ENCODE results near the gene S100A8.
"Not testable (repeated sequence)": the region's sequence is repeated elsewhere in the genome, so short reads cannot be mapped to it uniquely, and the experiment has no call there.

S100A8 gene

DNA sequence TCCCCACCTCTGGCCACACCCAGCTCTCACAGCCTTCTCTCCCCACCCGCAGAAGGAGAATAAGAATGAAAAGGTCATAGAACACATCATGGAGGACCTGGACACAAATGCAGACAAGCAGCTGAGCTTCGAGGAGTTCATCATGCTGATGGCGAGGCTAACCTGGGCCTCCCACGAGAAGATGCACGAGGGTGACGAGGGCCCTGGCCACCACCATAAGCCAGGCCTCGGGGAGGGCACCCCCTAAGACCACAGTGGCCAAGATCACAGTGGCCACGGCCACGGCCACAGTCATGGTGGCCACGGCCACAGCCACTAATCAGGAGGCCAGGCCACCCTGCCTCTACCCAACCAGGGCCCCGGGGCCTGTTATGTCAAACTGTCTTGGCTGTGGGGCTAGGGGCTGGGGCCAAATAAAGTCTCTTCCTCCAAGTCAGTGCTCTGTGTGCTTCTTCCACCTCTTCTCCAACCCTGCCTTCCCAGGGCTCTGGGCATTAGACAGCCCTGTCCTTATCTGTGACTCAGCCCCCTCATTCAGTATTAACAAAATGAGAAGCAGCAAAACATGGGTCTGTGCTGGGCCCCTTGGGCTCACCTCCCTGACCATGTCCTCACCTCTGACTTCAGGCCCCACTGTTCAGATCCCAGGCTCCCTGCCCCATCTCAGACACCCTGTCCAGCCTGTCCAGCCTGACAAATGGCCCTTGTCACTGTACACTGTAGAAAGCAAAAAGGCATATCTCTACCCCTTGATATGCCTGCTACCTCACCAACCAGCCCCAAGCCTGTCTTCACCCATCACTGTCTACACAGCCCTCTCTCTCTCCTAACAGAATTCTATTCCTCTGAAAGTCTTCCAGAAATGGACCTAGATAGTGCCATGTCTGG lies 30.0 kb downstream of the S100A8 start:
- DNase-seq = no peak

- DNase-seq = no peak
Observed at GRCh38 chr1:153360190-153360589, 30.7 kb downstream of the S100A8 start.

DNA sequence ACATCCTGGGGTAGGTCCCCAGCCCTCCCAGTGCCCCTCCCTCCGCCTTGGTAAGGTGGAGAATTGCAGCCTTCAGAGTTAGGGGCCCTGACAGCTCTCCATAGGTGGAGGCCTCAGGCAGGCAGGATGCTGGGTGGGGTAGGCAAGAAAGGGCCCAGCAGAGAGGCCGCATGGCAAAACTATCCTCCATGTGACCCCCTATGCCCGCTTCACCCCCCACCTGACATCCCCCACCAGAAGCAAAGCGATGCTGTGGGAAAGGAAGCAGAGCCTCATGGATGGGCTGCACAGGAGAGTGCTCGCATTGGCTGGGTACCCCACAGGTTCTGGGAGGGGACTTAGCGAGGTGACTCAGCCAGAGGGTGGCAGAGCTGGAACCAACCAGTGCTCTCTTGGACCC lies 31.6 kb downstream of the S100A8 start:
- DNase-seq = no peak

- DNase-seq = no peak
Observed at GRCh38 chr1:153358691-153358975, 32.2 kb downstream of the S100A8 start.

DNA sequence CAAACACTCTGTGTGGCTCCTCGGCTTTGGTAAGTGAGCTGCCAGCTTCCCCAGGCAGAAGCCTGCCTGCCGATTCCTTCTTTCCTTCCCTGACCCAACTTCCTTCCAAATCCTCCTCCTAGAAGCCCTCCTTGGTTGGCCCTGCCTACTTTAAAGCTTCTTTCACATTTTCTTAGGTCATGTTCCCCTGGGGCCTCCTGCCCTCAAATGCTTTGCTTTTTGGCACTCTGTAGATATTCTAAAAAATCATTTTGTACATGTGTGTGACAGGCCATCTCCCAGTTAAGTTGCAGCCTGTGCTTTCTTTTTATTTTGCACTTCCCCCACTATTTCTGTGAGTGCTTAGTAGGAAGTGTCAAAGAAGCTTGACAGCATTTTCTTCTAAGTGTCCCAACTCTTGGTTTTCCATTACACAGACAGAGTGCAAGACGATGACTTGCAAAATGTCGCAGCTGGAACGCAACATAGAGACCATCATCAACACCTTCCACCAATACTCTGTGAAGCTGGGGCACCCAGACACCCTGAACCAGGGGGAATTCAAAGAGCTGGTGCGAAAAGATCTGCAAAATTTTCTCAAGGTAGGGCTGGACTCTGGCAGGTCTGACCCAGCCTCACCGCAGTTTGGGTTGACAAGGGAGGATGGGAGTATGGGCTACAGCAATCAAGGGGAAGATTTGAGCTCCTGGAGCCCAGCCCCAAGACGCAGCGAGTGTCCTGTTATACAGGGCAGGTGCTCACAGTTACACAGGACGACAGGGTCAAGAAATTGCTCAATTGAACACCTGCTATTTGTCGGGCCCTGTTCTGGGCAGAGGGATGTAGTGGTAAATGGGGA lies 32.8 kb downstream of the S100A8 start, which contains the start of gene S100A9:
Gene S100A9, plus strand, starts transcription at position 2 of the 838 bp plus-strand sequence. Its CDS starts 430 bp downstream, at position 432.
- DNase-seq = no peak

DNA sequence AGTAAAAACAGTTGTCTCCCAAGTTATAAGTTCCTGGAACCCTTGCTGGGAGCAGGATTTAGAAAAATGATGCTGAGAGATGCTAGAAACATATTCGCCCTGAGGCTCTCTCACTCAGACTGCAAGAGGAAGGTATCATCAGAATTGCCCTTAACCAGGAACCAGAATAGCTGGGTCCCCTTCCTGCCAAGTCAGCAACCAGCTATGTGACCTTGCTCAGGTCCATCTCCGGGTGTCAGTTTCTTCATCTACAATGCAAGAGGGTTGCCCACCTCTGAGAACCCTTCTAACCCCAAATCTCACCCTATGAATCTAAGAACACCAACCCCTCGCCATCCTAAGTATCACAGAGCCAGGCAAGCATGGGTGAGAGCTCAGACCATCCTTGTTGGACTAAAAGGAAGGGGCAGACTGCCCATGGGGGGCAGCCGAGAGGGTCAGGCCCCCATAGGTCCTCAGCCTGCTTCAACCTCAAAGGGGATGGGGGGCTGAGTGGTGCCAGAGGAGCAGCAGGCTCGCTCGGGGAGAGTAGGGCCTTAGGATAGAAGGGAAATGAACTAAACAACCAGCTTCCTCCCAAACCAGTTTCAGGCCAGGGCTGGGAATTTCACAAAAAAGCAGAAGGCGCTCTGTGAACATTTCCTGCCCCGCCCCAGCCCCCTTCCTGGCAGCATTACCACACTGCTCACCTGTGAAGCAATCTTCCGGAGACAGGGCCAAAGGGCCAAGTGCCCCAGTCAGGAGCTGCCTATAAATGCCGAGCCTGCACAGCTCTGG lies 33.6 kb downstream of the S100A8 start:
- no peak for DNase-seq

- DNase-seq = no peak
Observed at GRCh38 chr1:153356392-153357075, 34.3 kb downstream of the S100A8 start.

GRCh38 chr1:153355445-153356071 lies 35.3 kb downstream of the S100A8 start:
- DNase-seq = peak; percentile 12

GRCh38 chr1:153354515-153355193 lies 36.2 kb downstream of the S100A8 start:
- no peak for DNase-seq

GRCh38 chr1:153353226-153353947 lies 37.5 kb downstream of the S100A8 start:
- DNase-seq = no peak

- peak; percentile 77 for DNase-seq
Observed at GRCh38 chr1:153352523-153352922, 38.4 kb downstream of the S100A8 start.

- no peak for DNase-seq
Observed at GRCh38 chr1:153350321-153350957, 40.4 kb downstream of the S100A8 start.

- DNase-seq = no peak
Observed at GRCh38 chr1:153349363-153350320, 41.2 kb downstream of the S100A8 start.

DNA sequence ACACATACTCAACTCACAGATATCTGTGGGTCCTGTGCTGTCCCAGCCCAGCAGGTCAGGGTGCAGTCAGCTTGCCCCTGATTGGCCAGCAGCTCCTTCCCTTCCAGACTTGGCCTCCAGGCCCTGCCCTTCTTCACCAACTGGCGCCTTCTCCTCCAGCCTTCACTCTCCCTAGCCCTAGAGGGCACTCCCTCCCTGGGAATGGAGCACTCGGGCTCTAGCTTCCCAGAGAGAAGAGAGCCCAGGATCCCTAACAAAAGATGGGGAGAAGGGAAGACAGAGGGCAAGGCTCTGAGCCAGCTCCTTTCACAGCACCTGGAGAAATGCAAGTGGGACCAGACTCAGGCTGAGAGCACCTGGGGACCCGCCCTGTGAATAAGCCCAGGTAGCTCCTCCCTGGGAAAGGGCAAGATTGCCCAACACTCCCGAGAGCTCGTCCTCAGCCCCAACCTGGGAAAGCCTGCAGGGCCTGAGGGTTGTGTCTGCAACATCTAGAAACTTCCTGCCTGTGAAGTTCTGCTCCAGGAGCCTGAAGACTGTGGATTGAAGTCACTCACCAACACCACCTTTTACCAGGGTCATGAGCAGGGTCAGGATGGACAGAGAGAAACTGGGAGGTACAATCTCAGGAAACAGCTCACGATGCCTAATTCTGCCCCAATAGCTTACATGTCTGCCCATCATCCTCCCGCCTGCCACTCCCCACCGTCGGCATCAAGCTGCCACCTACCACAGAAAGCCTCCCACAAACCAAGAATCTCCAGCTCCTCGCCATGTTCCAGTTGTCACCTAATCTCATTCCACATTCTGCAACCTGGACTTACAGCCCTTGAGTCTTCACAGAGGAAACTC lies 42.1 kb downstream of the S100A8 start, which contains the start of gene PGLYRP4:
Gene PGLYRP4, minus strand, starts transcription at position 331 of the 852 bp plus-strand sequence. CDS start 909 bp downstream, outside the sequence.
- no peak for DNase-seq

- DNase-seq = no peak
Observed at GRCh38 chr1:153347856-153348255, 43.0 kb downstream of the S100A8 start.

DNA sequence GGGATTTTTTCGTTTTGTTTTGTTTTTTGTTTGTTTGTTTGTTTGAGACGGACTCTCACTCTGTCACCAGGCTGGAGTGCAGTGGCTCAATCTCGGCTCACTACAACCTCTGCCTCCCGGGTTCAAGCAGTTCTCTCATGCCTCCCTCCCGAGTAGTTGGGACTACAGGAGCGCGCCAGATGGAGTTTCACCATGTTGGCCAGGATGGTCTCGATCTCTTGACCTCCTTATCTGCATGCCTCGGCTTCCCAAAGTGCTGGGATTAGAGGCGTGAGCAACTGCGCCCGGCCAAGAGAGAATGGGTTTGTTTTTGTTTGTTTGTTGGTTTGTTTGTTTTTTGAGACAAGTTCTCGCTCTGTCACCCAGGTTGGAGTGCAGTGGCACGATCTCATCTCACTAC lies 43.8 kb downstream of the S100A8 start:
- not testable (repeated sequence) for DNase-seq

DNA sequence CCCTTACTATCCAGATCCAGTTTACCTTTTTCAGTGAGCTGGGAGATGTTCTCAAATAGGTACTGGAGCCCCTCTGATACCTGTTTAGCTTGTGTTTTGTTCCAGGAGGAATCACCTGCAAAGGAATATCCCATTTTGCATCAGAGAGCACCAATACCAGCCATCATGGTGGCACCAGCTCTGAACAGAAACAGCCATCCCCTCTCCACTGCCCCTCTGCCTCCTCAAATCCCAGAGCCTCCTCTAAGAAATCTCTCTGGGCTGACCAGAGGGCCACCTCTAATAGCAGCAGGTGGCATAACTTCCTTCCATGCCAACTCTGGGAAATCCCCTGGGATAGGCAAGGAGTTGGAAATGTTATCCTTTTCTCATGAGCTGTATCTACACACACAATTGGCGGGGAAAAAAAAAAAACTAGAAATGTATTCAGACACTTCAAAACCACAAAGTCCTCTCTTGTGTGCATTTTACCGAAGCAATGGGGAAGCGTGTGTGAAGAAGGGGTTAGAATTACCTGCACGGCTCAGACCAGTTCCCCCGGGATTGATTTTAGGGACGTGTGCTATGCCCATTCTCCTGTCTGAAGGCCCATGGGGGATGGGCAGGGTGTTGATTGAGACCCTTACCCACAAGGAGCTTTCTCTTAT lies 44.7 kb downstream of the S100A8 start:
- DNase-seq = peak; percentile 95

Measured in DMS79 treated with DMSO at 0.1 percent for 48 hours (cell line).